Activated CD4-positive, alpha-beta T cell treated with anti-CD3 and anti-CD28 coated beads, Interleukin-2, amount 50 U/mL, for 24 hours (primary cell): ENCODE data around the gene DDOST.
"Not testable (repeated sequence)": the region's sequence is repeated elsewhere in the genome, so short reads cannot be mapped to it uniquely, and the experiment has no call there.

ENCODE experiments used
- DNase-seq, 2 donors: peaks; one replicate each; pipeline ENCODE4 v3.0.0-alpha.2; 2020; ENCODE audit warnings: low read depth in 1 of 2, low spot score in 1 of 2

Gene DDOST

DNA sequence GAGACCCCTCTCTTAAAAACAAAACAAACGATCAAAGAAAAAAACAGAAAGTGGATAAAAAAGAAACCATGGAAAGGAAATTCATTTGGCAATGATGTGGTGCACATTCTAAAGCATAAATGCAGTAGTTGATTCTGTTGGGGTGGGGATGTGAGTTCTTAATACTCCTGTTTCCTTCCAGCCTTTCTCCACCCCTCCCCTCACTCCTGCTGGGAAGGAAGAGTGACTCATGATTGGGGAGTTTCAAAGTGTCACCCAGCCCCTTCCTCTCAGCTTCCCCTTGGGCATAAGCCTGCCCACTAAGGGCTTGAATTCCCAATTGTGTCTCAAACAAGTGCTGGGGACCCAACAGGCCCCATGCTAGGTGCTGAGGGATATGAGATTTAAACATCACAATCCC is 34.6 kb downstream of the DDOST start:
- no peak for DNase-seq

DNA sequence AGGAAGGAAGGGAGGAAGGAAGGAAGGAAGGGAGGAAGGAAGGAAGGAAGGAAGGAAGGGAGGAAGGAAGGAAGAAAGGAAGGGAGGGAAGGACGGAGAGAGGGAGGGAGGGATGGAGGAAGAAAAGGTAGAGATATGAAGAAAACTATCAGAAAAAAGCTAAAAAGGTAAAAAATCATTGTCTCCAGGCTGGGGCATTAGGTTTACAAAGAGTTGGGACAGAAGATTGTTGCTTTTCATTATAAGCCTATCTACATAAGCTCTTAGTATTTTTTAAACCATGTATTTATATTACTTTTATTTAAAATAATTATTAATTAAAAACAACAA is 35.1 kb downstream of the DDOST start:
- DNase-seq, result no peak

DNA sequence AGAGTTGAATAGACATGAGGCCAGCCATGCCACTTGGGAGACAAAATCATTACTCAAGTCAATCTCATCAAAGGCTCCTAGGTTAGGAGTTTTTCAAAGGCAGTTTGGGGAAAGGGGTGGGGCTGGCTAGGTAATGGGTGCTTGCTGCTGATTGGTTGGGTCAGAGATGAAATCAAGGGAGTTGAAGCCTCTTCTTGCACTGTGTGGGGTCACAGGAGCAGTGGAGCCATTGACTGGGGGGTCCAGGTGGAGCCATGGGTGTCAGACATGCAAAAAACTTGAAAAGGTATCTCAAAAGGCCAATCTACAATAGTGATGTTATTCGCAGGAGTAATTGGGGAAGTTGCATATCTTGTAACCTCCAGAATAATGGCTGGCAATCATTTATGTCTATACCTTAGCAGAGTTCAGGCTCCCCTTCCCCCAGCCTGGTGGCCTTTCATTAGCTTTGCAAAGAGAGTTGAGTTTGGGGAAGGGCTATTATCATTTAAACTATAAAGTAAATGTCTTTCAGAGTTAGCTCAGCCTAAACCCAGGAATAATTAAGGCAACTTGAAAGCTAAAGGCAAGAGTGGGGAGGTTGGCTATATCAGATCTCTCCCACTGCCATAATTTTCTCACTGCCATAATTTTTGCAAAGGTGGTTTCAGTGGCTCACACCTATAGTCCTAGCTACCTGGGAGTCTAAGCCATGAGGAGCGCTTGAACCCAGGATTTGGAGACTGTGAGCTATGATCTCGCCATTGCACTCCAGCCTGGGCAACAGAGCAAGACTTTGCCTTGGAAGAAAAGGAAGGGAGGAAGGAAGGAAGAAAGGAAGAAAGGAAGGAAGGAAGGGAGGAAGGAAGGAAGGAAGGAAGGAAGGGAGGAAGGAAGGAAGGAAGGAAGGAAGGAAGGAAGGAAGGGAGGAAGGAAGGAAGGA is 35.7 kb downstream of the DDOST start:
- DNase-seq, result no peak

DNA sequence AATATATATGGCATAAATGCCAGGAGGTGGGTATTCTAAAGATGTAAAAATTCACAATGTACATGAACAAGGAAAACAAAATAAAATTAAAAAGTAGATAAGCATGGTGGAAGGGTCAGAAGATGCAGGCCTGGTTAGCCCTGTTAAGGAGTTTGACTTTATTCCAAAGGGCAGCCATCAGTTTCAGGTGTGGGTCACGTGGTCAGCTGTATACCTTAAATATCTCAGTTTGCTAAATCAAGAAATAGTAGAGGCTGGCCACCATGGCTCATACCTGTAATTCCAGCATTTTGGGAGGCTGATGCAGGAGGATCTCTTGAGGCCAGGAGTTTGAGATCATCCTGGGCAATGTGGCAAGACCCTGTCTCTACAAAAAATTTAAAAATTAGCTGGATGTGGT is 36.5 kb downstream of the DDOST start:
- DNase-seq, result no peak

DNA sequence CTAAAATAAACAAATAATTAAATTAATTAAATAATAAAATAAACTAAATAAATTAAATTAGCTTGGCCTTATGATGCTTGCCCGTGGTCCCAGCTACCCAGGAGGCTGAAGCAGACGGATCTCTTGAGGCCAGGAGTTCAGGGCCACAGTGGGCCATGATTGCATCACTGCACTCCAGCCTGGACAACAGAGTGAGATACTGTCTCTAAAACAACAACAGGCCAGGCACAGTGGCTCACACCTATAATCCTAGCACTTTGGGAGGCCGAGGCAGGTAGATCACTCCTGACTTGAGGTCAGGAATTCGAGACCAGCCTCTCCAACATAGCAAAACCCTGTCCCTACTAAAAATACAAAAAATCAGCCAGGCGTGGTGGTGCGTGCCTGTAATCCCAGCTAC is 40.2 kb downstream of the DDOST start:
- no peak for DNase-seq

DNA sequence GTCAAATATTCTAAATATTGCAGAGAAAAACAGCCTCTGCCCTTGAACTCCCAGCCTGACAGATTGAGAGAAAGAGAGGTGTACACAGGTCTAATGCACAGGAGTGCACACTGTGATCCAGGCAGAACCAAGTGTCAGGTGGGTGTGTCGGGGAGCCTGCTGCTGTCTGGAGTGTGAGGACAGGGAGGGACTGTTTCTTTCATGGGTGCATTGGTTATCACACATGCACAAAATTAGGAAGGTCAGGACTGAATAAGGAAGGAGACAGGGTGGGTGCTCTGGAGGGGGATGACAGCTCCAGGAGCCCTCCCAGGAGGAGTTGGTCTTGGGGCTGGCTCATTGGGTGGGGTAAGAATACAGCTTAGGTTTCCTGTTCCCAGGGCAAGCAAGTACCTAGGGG is 41.2 kb downstream of the DDOST start:
- no peak for DNase-seq

DNA sequence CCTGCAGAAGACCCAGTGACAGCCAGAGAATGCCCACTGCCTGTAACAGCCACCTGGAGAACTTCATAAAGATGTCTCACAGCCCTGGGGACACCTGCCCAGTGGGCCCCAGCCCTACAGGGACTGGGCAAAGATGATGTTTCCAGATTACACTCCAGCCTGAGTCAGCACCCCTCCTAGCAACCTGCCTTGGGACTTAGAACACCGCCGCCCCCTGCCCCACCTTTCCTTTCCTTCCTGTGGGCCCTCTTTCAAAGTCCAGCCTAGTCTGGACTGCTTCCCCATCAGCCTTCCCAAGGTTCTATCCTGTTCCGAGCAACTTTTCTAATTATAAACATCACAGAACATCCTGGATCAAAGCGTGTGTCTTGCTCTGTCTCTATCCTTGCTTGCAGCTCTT is 42.6 kb downstream of the DDOST start:
- DNase-seq, result no peak

DNA sequence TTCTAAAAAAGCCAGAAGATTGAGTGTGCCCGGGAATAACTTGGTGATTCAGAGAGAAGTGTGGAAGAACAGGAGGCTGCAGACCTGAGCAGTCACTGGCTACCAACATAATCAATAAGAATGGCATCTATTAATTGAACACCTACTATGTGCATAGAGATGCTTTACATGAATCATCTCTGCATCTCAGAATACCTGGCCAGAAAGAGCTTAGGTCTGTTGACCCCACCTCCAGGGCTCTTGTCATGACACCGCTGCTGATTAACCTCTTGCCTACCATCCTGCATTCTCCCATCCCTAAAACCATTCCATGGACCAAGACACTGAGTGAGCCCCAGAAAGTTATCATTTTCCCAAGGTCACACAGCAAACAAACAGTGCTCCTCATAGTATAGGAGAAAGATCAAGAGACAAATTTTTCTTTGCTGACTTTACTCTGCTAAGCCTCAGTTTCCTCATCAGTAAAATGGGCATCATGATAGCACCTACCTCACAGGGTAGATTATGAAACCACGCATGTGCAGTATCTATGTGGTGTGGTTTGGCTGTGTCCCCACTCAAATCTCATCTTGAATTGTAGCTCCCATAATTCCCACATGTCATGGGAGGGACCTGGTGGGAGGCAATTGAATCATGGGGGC is 44.2 kb downstream of the DDOST start:
- DNase-seq, result no peak

DNA sequence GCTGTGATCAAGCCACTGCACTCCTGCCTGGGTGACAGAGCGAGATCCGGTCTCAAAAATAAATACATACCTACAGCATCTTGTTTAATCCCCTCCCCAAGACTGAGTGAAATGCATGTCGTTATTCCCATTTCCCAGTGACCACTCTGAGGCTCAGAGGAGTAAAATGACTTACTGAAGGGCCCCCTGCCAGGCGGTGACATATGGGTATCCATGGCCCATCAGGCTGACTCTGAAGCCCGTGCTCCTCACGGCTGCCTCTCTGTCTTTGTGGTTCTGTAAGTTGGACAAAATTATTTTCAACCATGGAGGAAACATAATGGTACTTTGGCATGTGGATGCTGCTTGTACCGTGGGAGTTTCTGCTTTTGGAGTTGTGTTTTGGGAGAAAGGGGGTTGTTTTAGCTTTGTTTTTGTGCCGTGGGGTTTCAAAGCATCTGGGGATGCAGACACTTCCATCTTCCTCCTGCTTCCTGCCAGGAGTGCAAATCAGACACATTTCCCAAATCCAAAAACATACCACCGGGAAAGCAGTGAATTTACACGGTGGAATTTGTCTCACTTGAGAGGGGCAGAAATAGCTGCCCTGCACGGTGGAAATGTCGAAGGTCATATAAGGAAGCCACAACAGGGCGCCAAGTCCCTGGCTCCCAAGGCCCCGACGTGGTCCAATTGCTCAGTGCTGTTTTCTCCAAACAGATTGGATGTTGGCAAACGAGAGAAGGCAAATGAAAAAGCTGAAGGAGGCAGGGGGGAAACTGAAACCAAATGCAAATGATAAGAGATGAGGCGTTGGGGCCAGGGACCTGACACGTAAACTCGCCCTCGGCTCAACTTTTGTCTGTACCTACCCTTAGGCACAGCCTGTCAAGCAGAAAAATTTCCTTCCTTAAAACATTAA is 45.0 kb downstream of the DDOST start:
- no peak for DNase-seq

DNA sequence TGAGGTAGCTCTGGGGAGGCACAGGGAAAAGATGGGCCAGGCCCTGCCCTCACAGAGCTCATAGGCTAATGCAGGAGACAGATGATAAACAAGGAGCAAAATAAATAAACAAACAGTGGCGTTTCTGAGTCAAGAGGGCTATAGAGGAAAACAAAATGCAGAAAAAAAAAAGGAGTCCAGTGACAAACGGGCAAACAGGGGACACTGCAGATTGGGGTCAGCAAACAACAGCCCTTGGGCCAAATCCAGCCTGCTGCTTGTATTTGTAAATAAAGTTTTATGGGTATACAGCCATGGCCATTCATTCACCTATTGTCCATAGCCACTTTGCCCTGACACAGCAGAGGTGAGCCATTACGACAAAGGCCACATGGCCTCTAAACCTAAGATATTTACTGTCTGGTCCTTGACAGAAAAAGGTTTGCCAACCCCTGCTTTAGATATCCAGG is 47.0 kb downstream of the DDOST start:
- DNase-seq, result no peak

DNA sequence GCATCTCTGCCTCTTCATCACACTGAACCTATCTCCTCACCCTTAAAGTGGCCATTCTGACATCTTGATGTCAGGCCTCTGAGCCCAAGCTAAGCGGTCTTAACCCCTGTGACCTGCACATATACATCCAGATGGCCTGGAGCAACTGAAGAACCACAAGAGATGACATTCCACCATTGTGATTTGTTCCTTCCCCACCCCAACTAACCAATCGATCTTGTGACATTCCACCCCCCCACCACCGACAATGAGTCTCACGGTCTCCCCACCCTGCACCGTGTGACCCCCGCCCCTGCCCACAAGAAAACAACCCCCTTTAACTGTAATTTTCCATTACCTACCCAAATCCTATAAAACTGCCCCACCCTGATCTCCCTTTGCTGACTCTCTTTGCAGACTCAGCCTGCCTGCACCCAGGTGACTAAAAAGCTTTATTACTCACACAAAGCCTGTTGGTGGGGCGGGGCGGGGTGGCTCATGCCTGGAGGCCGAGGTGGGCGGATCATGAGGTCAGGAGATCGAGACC is 48.9 kb downstream of the DDOST start:
- DNase-seq, result no peak

DNA sequence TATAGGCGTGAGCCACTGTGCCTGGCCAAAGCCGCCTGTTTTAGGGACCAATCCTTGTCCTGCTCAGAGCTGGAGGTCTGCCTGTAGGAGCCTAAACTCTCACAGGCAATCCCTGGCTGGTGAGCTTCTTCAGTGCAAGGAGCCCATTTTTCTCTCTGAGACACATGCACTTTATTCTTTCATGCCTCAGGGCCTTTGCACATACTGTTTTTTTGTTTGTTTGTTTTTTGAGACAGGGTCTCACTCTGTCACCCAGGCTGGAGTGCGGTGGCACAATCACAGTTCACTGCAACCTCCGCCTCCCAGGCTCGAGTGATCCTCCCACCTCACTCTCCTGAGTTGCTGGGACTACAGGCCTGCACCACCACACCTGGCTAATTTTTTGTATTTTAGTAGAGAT is 49.5 kb downstream of the DDOST start:
- no peak for DNase-seq

DNA sequence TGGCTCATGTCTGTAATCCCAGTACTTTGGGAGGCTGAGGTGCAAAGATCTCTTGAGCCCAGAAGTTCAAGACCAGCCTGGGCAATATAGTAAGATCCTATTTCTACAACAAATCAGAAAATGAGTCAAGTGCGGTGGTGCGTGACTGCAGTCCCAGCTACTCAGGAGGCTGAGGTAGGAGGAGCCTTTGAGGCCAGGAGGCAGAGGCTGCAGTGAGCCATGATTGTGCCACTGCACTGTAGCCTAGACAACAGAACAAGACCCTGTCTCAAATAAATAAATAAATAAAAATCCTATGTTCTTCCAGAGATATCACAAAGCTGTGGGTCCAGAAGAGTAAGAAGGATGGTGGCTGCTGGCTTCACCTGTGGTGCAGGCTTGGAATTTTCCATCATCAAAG is 50.2 kb downstream of the DDOST start:
- no peak for DNase-seq

DNA sequence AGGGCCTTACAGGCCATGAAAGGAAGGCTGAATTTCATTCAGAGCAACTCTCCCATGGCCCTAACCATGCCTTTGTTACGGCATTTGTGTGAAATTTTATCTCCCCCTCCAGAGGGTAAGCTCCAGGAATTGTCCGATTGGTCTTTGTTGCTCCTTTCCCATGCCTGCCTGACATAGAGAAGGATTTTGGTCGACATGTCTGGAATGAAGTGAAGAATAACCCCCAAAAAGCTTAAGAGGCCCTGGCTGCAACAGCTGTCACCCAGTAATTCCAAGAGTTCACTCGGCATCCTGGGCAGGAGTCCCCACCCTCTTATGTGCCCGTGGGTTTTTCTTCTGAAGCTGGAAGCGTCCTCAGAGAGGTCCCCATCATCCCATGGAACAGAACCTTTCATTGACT is 51.6 kb downstream of the DDOST start:
- no peak for DNase-seq

DNA sequence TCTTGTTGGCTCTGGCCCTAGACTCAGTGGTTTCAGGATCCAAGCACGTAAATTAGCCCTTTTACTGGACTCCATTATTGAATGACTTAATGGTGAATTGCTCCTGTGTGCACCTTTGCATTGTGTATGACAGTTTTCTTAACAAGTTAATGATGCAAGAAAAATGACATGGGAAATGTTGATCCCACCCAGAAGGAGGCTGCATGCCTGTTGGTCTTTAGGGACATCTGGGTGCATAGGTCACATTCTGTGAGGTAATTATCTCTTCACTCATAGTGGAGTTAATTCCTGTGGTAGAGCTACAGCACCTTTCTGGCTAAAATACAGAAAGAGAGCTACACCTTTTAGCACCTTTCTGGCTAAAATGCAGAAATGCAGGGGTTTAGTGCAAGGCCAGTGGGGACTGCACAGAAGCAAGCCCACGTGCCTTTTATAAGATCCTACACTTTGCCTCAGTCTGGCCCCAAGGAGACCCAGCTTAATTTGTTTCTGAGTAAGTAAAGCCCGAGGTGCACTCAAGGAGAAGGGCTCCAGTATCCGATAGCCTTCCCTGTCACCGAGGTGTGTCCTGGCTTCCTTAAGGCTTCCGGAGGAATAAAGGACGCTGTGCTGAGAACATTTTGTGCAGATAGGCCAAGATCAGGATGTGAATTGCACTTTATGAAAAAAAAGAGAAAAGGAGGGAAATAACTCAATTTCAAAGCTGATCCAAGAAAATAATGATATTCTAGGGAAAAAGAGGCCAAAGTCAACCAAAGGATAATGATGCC is 54.2 kb downstream of the DDOST start:
- not testable (repeated sequence) for DNase-seq

DNA sequence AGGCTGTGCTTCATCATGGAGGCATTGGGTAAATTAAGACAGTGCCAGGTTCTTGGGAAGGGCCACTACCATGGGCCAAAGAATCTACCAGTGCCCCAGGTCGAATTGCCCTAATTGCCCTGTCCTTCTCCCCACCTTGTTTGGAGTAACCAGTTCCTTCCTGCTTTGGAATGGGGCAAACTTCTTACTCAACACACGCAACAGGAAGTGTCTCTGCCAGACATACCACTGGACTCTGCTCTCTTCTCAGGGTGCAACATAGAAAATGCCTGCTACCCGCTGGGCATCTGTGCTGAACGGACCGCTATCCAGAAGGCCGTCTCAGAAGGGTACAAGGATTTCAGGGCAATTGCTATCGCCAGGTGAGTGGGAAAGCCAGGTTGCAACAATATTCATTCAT is 56.5 kb downstream of the DDOST start:
- no peak for DNase-seq

DNA sequence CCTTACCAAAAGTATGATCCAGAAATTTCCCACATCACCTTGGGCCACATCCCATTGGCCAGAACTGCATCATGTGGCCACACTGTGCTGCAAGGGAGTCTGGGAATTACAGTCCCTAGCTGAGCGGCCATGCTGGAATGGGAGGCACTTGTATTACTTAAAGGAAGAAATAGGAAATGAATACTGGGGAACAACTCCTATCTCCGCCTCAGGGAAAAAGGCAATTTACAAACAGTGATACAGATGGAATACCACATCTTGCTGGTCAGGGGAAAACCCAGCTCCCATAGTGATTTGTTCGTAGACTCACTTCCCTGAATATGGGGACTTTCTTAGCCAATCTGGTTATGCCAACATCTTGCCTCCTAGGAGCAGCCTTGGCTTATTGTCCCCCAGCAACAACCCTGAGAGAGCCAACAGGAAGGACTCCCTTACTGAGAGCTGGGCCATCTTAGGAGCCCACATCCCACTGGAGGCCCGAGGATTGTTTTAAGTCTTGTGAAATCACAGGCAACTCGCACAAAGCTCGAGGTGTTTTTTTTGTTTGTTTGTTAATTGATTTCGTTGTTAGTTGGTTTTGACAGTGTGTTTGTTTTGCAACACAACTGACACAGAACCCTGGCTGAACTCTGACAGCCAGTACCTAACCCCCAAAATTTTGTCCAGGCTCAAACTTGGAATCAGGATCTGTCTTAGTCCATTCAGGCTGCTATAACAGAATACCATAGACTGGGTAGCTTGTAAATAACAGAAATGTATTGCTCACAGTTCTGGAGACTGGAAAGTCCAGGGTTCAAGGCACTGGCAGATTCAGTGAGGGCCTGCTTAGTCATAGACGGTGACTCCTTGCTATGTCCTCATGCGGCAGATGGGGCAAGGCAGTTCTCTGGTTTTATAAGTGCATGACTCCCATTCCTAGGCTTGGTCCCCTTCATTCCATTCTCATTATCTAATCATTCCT is 57.4 kb downstream of the DDOST start:
- DNase-seq, result no peak

DNA sequence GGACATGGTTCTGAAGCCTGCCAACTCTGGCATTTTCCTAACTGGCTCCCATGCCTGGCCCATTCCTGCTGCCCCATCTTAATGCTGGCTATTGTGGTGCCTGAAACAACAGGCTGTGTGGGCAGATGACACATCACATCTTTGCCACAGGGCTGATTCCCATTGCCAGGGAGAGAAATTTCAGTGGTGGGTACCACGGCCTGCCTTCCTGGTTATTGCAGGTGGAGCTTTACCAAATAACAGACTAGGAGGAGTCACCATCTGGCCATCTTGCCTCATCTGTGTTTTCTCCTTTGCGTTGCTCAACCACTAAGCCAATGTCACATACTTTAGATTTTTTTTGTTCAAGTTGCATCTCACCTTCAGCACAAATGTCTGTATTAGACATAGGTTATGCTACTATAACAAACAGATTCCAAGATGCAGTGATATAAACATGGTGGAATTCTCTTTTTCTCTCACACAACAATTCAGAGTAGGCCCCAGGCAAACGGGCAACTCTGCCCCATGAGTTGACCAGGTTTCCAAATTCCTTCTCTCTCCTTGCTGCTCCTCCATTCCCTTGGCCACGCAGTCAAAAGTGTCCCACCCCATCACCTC is 58.2 kb downstream of the DDOST start:
- no peak for DNase-seq
